Activated CD8-positive, alpha-beta memory T cell treated with anti-CD3 and anti-CD28 coated beads for 1 hour (primary cell): ENCODE results near the gene ADAMTS2.

Experiments used
- DNase-seq, 2 donors: peaks; one replicate each; pipeline ENCODE4 v3.0.0-alpha.2; 2020; ENCODE audit warnings: low read depth in 1 of 2; ENCODE audit errors: extremely low read depth in 1 of 2

ADAMTS2 gene

DNA sequence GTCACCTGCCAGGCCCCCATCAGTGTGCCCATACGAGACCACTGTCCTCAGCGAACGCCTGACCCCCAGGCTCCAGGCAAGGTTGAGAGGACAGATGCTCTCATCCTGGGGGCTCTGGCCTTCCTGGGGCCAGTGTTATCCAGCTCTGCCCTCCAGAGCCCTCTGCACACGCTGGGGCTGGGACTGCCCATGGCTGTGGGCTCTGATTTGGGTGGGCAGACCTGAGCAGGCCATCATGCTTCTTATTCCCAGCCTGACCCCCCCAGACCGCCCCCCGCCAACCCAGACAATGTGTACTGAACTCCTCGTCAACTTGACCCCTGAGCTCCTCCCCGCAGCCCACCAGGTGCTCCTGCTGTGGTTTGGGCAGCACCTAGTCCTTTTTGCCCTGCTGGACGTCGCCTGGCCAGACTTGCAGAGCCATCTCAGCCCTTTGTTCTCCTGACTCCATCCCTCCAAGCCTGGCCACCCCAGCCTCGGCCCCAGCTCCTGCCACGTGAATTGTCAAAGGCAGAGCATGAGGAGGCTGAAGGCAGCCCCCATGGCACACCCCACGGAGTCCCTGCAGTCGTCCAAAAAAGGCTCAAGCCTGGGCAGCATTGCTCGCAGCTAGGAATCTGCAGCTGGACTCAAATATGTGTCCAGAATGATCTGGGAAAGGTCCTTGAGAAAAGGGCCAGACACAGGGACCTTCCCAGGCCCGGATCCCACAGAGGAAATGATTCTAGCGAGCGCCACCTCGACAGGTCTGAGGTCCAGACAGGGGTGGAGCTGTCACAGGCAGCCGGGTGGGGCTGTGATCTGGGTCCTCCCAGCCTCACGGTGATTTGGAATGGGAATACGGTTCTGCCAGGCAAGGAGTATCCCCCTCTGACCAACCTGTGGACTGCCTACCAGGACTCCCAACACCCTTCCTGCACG, 87.0 kb downstream of the ADAMTS2 start:
- no peak for DNase-seq

DNA sequence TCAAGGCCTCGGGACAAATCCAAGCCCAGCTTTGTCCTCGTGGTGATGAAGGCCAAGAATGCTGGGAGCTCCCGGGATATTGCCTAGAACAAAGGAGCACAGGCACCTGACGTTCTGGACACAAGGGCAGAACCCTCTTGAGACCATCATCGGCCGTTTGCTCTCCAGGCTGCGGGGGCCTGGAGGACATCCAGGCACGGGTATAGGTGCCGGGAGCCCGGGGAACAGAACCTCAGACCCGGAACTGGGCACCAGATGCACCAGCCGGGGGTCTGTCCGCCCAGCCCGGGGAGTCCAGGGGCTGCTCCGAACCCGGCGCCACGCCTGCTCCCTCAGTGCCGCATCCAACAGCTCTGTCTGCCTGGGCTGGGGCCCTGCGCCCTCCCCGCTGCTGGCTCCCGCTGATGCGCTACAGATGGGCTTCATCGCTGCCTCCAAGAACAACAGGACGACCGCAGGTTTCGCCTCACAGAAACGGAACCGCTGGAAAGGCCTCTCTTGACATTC, 88.0 kb downstream of the ADAMTS2 start:
- DNase-seq, result no peak

DNA sequence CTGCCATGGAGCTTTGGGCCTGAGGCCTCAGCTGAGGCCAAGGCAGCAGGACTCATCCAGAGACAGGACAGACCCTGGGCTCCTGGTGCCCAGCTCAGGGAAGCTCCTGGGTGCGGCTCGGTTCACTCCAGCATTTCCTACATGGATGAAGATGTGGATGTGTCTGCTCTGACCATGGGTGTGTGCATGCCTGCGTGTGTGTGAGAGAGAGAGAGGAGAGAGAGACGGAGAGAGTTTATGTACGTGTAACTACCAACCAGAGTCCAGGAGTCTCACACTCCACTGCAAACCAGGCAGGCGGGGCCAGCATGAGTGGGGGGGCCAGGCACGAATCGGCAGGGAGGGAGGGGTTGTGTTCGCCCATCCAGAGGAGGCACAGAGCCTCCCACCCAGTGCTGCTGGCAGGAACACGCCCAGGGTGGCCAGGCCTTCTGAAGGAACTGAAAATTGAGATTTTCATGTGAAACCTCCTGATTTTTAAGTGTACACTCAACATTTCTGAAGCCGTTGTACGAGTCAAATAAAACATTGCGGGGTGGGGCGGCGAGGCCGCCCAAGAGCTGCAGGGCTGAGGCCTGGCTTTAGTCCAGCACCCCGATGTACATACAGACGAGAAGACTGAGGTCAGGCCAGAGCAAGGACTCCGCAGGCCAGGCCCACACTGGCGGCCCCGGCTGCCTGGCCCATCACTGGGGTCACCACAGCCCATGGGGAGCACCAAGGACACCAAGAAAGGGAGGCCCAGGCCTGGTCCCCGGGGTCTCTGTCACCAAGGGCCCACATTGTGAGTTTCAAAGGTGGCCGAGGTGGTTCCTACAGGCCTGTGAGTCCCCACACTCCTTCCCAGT, 88.7 kb downstream of the ADAMTS2 start:
- no peak for DNase-seq

DNA sequence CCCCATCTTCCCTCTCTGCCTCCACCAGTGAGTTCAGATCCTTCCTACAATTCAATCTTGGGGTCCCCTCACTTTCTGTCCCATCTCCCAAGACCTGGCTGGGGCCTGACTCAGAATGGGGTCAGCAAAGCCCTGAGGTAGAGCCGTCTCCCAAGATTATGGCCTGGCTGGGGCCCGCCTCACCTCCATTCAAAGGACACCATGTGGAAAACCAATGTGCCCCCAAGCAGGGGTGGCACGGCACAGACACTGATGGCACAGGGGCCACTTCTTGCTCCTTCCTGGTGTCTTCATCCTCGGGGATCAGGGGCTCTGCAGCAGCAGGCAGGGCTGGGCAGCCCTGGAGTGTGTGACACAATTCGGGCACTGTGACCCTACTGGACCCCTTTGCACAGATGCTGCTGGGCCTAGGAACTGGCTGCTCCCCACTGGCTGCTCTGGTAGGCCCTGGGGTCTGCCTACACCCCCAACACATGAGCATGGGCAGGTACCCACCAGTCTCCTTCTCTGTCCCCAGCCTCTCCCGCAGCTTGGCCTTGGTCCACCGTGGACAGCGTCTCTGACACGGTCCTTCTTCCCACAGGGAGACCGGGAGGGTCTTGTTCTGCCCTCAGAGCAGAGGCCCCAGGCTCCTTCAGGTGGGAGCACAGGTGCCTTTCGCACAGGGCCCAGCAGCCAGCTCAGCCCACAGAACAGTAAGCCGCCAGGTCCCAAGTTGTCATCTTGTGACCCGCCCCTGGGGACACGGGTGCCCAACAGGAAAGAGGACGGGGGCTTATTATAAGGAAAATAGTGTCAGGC, 89.5 kb downstream of the ADAMTS2 start:
- no peak for DNase-seq

DNA sequence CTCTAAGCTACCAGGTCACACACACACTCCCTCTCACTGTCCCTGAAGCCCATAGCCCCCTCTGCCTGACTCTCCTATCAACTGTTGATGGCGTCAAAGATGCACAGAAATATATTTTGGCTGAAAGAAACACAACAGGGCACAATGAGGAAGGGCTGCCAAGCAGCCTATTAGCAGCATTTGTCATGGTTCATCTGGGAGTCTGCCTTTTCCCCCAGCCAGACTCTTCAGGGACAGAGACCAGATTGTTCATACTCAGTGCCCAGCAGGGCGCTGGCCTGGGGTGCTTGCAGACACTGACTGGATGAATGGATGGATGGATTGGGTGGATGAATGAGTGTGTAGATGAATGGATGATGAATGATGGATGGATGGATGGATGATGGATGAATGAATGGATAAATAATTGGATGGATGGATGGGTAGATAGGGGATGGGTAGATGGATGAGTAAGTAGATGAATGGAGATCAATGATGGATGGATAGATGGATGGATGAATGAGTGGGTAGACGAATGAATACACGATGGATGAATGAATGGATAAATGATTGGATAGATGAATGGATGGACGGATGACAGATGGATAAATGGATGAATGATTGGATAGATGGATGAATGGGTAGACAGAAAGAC, 90.5 kb downstream of the ADAMTS2 start:
- no peak for DNase-seq

DNA sequence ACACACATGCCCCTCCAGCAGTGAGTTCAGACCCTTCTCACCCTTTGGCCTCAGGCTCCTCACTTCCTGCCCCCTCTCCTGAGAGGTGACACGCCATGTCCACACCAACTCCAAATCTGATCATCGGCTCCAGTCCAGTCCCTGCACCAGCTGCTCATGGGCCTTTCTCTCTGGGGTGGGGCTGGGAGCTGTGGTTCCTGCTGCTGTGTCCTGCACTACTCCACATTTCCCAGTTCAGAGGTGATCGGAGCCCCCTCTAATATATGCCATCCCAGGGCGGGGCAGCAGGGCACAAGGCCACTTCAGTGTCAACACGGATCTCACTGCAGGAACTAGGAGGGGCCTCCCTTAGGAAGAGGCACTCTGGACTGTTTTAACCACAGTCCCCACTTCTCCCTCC, 91.5 kb downstream of the ADAMTS2 start:
- DNase-seq, result no peak

DNA sequence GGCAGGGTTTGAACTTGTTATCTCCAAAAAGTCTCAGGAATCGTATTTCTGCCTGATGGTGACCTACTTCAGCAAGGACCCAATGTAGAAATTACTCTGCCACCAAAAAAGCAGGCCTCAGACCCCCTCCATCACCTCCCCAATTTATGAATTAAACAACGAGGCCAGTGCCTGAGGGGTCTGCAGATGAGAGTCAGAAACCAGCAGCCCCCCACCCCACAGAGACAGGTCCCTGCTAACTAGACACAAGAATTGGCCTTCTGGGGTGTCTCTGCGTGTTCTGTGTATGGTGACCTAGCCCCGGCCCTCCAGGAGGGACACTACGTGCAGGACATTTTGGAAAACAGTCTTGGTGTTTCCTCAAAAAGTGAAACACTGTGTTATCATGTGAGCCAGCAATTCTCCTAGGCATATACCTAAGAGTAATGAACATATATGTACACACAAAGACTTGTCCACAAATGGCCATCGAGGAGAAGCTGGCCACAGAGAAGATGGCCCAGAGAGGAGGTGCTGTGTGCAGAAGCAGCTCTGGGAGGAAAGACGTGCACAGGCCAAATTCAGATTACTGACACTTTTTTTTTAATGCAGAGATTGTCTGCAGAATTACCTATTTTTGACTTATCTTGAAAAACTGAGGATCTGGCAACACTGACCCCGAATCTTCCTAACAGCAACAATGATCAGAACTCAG, 93.8 kb downstream of the ADAMTS2 start:
- DNase-seq, result no peak

DNA sequence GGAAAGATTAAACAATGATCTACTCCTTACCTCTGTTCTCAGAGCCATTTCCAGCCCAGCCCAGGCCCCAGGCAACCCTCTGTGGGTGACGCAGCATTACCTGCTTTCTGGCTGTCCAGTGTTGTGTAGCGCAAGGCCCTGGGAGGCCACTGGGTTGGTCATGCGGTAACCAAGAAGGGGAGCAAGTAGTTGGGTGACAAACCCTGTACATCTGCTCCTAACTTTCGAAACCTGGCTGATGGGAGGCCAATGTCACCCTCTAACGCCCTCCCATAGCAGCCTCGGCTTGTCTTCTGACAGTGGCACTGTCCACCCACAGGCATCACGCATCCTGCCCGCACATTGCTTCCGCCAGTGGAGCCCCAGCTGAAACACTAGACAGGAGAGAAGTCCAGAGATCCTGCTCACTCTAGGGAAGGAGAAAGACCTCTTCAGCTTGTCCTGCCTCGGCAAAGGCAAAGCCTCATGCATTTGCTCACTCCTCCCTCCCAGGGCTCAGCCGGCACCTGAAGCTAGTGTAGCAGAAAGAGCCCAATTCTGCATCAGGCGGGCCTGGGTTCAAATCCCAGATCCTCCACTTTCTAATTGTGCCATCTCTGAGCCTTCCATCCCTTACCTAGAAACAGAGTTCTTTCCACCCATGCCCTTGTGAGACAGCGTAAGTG, 94.6 kb downstream of the ADAMTS2 start:
- no peak for DNase-seq

DNA sequence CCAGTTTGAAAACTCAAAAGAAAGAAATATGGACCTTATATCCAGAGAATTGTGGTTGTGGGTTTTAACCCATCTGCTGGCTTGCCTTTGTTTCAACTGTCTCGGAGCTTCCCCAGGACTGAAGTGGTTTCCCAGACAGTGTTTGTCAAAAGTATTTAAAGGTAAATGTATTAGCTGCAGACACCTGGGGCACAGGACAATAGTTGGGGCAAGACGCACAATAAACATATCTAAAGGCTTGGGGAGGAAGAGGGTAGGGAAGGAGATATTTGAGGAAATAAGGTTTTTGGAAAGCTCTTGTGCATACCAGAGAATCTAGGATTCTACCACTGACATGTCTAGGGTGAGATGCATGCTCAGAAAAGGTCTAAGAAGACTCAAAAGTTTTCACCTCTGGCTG, 99.0 kb downstream of the ADAMTS2 start:
- DNase-seq, result no peak

DNA sequence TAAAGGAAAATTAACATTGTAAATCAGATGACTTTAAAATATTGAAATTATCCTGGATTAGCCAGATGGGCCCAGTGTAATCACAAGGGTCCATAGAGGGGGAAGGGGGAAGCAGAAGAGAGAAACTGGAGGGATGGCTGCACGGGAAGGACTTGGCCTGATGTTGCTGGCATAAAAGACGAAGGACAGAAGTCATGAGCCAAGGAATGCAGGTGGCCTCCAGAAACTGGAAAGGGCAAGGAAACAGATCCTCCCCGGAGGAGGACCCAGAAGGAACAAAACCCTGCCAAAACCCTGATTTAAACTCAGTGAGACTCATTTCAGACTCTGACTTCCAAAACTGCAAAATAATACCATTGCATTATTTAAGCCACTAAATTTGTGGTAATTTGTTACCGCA, 100.2 kb downstream of the ADAMTS2 start:
- no peak for DNase-seq

DNA sequence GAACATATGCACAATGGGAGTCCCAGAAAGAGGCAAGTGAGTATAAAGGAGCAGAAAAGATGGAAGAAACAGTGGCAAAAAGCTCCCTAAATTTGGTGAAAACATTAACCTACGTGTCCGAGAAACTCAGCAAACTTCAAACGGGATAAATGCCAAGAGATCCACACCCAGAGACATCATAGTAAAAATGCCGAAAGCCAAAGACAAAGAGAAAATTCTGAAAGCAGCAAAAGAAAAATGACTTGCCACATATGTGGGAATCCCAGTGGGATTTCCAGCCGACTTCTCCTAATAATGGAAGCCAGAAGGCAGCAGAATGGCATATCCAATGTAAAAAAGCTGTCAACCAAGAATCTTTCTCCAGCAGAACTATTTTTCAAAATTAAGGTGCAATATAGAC, 101.2 kb downstream of the ADAMTS2 start:
- no peak for DNase-seq

DNA sequence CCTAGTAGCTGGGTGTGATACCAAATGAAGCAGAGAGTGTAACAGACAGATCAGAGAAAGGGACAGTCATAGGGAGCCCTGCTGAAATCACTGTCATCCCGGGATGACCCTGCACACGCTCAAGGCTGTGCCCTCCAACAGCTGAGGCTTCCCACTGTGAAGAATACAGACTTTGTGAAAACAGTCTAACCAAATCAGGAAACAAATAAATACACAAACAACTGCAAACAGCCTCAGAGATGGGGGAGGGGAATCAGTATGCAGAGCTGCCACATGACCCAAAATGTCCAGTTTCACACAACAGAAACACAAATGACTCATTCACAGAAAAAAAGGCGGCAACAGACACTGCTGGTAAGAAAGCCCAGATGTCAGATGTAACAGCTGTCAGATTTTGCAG, 101.9 kb downstream of the ADAMTS2 start:
- no peak for DNase-seq

DNA sequence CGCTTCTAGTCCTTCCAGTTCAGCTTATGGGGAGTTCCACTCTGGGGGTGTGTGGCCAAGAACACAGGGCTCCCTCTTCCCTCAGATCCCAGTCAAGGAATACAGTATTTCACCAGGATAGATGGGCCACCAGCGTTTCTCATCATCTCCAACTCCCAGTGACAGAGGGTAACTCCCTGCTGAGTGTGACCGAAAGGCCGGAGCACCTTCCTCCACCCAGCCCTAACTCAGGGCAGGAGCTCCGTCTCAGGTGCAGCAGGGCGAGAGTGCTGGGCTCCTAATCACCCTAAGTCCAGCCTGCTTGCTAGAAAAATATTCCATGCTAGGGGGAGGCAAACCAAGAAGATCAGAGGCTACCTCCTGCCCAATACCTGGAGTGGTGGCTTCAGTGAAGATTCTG, 102.6 kb downstream of the ADAMTS2 start:
- no peak for DNase-seq

DNA sequence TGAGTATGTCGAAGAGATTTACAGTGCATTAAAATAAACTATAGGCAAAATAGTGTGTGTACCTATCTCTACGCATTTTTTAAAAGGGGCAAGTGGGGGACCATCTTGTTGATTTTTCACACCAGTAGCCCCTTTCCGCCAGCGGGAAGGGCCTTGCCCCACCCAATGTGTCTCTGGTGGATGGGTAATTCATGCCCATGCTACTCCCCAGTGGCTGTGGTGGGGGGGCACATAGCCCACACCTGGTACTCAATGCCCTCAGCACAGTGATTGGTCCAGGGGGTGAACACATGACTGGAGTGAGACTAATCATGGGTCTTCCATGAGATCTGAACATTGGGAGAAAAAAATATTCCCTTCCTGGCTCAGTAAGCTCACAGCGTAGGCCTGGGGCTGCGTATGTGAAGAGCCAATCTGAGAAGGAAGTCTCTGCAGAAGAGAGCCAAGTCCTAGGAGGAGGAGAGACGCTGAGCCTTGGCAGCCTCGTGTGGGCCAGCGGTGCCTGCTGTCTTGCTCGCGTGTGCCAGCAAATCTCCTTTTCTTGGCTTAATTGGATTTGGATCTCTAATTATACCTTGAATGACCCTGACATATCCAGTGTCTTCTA, 103.4 kb downstream of the ADAMTS2 start:
- DNase-seq, result no peak

DNA sequence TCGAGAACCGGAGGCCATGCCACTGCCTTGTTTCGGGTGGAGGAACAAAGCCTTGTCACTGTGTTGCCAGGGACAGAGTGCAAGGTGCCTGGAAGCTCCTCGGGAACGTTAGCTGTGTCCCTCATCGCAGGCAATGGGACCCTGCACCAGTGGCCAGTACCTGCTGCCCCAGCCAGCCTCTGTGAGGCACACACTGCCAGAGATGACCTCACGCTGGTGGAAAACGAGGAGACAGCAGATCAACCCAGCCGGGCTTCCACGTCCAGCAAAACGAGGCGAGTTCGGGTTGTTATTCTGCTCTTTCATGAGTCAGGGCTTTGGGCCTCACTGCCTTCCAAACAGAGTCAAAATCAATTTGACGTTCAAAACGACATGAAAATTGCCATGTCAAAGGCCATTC, 104.1 kb downstream of the ADAMTS2 start:
- DNase-seq, result no peak

DNA sequence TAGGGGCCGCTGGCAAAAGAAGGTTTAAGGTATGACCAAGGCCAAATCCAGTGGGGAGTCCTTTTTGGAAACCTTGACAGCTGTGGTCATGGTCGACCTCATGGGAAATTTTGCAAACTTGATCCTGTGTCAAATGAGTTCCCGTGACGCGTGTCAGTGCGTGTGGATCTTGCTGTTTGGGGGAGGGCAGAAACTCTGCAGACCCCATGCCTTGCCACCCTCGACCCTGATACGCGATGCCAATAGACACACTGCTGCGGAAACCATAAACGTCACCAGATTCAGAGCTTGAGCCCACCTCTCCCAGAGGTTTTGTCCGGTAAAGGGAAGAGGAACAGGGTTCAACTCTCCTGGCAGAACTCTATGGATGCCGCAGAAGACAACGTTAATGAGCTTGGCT, 104.7 kb downstream of the ADAMTS2 start:
- DNase-seq, result no peak

DNA sequence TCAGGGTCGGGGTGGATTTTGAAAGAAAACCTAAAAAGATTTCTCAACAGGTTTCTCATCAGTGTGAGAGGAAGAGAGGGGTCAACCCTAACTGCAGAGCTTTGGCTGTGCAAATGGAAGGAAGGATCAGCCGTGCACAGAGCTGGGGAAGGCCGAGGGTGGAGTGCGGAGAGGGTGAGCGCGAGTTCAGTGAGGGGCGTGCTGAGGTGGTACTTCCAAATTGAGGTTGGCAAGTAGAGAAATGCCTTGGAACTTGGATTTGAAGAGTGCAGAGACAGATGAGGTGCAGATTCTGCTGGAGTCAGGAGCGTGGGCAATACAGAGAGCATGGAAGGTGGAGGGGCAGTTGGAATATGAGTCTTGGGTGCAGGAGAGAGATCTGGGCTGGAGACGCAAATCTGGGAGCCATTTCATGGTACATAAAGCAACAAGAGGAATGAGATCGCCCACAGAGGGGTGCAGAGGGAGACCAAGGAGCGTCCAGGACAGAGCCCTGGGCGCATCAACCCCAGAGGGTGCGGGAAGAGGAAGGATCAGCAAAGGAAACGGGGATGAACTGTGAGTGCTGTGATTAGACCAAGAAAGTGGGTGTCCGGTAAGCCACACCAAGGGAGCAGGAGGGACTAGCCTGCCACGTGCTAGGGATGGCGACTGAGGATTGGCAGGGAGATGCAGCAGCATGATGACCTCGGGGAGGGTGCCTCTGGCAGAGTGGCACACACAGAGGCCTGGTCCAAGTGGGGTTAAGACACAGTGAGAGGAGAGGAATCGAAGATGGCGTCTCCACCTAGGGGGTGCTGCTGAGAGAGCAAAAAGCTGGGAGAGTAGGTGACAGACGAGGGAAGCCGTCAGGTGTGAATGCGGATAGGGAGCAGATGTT, 105.8 kb downstream of the ADAMTS2 start:
- no peak for DNase-seq

DNA sequence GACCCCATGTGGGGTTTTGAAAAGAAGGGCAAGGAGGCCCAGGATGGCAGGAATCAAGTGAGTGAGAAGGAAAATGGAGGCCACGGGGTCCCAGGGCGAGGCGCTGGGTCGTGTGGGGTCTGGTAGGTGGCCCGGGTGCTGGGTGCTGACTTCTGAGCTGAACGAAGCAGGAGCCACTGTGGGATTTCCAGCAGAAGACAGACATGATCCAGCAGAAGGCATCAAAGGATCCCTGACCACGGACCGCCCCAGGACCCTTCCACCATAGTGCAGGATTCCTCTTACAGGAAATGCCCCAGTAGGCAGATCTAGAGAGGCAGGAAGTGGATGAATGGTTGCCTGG, 106.7 kb downstream of the ADAMTS2 start:
- no peak for DNase-seq
